TTC549 (cell line): Measurements from ENCODE around the gene PRDM1.

Source experiments
- FAIRE-seq: peaks from 2 replicates; lab custom pipeline; 2012; peaks lifted over from hg19 to GRCh38; lab: Jason Lieb, UNC

The PRDM1 gene

DNA sequence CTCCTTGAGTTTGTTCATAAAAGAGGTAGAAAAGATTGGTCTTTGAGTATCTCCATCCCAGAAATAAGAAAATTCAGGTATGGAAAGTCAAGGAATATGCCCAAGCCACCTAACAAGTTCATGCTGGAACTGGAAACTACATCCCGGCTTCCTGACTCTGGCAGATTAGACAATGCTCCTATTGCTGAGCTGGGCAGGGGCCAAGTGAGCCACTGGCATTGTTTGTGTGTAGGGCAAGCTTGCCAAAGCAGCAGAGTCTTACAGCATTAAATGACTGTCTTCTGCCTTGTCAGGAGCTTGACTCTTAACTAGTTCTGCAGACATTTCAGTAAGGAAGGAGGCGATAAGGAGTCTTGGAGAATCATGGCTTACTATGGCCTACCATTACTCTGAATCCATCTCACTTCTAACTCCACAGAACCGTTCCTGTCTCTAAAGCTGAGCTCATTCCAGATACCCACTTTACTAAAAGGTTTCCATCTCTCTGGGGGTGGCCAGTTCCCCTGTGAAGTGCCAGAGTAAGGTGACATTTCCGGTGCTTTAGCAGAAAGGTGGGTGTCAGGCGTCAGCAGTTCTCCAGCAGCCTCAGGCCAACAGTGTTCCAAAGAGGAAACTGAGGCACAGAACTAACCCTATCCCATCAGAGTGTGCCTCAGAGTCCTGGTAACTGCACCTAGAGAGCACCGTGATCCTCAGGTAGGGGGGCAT is 30.1 kb downstream of the PRDM1 start:
- FAIRE-seq, result no peak

GRCh38 chr6:106117579-106117978 is 31.4 kb downstream of the PRDM1 start:
- no peak for FAIRE-seq

DNA sequence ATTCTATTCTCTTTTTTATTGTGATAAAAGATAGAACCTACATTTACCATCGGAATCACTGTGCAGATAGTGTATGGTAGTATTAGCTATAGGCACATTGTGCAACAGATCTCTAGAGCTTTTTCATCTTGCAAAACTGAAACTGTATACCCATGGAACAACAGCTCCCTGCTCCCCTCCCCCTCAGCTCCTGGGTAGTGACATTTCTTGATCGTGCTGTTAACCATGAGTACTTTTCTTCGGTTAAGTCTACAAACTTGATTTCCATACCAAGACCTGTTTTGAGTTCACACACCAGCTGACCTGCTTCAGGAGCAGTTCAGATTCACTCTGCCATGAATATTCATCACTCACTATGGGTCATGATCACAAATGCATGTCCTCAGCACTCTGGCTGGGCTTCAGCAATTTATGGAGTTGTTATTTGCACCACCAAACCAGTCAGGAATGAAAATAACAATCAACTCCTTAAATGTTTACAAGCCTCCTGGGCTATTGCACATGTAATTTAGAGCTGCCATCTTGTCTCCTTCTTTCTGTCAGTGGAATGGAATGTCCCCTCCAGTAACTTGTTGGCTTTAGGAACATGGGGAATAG is 32.8 kb downstream of the PRDM1 start:
- FAIRE-seq, result no peak

DNA sequence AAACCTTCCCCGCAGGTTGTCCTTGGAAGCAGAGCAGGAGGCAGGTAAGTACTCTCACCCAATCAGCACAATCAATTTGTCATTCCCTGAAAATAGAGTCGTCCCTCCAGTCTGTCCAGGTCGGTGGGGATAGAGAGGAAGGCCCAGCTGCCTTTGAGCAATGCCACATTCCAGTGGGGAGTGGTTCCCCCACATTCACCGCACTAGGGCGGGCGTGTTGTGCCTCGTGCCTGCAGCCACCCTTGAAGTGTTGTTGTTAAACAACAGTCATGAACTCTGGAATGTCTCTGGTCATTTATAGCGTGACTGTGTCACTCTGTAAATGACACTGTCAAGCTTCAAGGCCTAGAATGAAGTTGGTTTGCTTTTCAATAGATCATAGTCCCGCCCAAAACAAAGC is 33.4 kb downstream of the PRDM1 start:
- FAIRE-seq, result no peak

- FAIRE-seq, result no peak
These were observed 33.9 kb downstream of the PRDM1 start for GRCh38 chr6:106120006-106120405.

GRCh38 chr6:106120406-106120805 is 34.3 kb downstream of the PRDM1 start:
- no peak for FAIRE-seq

- no peak for FAIRE-seq
These were observed 36.3 kb downstream of the PRDM1 start for GRCh38 chr6:106122306-106122918.

- FAIRE-seq, result no peak
These were observed 37.0 kb downstream of the PRDM1 start for GRCh38 chr6:106122938-106123656.

- no peak for FAIRE-seq
These were observed 37.9 kb downstream of the PRDM1 start for GRCh38 chr6:106124015-106124414.

GRCh38 chr6:106124437-106125430 is 38.6 kb downstream of the PRDM1 start:
- FAIRE-seq, result no peak

GRCh38 chr6:106125925-106126435 is 39.8 kb downstream of the PRDM1 start:
- no peak for FAIRE-seq

DNA sequence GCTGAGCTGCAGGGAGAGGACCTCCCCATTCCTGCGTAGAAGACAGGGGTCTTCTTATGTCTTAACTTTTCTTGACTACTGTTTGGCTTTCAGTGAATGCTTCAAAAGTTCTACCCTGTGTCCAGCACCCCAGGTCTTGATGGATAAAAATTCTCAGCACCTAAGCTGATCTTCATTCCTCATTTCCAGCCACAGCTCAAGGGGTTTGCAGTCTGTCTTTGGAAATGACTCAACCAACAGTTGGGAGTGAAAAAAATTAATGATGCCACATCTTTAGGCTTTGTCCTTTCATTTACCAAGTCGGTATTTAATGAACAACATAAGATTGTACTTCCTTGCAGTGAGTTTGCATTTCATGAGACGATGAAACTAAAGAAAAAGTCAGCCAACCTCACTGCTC is 40.3 kb downstream of the PRDM1 start:
- no peak for FAIRE-seq

- no peak for FAIRE-seq
These were observed 43.0 kb downstream of the PRDM1 start for GRCh38 chr6:106128981-106129781.

DNA sequence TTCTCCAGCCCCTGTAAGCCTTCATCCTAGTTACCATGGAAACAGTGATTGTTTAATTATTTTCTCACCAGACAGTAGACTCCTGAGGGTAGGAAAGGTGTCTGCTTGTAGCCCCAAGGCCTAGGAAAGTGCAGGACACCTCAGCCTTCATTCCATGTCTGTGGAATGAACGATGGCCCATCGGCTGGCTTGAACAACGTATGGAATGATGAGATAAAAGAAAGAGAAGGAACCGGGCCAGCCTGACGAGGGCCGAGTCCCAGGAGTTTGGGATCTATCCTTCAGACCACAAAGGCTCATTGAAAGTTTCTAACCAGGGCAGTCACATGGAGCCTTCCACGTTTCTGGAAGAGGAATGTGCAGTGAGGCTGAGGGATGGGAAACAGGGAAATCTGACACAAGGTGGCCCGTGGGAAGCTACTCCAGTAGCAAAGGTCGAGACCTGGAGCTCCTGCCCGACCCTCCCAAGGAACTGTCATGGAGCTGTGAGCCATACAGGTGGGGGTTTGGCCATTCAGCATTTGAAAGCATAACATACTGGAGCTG is 46.1 kb downstream of the PRDM1 start:
- FAIRE-seq, result no peak

GRCh38 chr6:106133040-106133439 is 46.9 kb downstream of the PRDM1 start:
- FAIRE-seq, result no peak

DNA sequence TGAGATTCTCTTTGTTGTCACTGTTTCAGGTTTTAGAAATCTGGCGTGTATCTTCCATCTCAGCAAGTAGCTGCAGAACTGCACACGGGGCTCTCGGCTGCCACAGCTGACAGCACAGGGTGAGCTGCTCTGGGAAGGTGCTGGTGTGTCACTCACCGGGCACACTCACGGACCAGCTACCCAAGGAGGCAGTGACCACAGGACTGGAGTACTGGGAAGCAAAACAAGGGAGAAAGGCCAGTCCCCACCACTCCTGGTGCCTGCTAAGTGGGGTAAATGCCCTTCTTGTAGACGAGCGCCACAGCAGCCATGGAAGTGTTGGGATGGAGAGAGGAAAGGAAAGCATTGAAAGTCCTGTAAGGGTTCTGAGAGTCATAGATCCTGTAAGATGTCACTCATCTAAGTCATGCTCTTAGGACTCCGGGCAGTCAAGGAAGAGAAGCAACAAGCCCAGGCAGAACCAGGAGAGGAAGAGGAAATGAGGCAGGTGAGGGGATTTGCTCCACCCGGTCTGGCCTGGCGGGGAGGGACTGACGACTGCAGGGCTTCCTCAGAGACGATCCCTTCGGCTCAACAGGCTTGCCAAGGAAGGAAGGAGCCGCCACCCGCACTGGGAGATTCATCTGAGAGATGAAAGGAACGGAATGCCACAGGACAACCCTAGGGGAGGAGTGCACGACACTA is 48.1 kb downstream of the PRDM1 start:
- no peak for FAIRE-seq

DNA sequence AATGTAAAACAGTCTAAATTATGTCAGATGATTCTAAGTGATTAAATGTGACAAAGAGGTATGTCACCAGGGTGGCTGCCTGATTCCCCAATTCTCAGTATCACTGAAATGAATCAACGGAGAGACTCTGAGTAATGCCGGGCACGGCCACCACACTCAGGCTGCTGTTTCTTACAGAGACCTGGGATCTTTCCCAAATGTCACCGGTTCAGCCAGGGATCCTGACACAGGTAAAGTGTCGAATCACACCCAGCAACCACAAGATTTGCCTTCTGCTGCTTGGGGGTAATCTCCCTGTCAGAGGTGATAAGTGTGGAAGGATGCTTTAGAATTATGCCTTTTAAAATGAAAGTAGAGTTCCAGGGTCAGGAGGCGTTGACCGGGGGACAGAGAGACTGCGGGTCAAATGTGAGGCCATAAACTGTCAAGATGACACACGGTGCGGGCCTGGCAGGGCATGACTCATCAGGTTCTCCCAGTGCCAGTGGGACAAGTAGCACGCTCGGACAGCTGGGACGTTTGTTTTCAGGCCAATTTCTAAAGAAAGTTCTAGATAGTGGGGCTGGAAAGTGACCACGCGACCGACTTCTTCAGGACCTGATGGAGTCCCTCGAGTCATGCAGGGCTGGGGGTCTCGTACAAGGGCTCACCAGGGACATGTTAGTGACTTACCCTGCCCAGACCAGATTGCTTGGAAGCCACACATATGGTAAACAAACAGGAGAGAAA is 48.9 kb downstream of the PRDM1 start:
- FAIRE-seq, result no peak

DNA sequence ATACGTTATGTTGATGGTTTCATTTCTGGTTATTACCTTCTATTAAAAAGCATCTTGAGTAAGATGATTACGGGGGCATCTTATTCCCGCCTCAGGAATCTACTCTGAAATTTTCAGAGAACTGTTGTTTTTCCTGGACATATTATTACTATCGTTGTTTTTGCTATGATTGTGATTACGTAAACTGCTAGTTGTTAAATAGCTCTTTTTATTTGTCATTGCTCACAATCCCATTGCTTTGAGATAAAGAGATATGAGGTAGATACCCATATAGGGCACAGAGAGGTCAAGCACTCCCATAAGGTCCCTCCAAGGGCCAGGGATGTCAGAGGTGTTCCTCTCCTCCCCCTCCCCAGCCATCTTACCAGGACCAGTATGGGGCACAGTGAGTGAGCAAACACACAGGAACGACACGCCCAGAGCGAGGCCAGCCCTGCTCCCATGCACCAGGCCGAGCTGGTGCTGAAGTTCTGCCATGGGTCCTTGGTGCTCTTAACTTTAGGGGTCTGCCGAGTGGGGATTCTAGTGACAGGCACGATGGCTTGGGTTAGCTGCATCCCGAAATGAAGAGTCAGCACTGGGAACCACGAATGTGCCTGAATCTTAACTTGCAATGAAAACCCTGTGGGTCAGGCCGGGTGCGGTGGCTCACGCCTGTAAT is 49.9 kb downstream of the PRDM1 start:
- FAIRE-seq, result no peak

DNA sequence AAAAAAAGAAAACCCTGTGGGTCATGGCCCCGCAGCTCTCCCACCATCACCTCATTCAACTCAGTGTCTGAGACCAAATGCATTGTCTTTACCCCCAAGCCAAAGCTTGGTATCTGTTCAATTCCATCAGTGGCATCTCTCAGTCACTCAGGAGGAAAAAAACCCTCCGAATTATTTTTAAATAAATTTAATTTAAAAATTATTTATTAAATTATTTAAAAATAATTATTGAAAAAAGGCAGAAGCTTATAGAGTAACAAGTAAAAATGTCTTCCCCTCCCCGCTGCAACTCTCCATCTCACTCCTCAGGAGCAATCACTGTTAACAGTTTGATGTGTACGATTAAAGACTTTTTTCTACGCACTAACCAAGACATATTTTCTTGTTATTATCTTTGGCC is 50.7 kb downstream of the PRDM1 start:
- no peak for FAIRE-seq
